NCI-H446 (cell line): Measurements from ENCODE around the gene PREX1.

ENCODE experiments used
- DNase-seq, 2 experiments: peaks; one replicate each; lab custom pipeline; 2025; lab: John Stamatoyannopoulos, UW

PREX1 gene

GRCh38 chr20:48632825-48633619 lies 194.8 kb downstream of the PREX1 start:
- DNase-seq: no peak

- no peak for DNase-seq
Observed at GRCh38 chr20:48632017-48632824, 195.6 kb downstream of the PREX1 start.

- peak; percentile 43 to 74 for DNase-seq
Observed at GRCh38 chr20:48631114-48632016, 196.4 kb downstream of the PREX1 start.

- DNase-seq: no peak
Observed at GRCh38 chr20:48630342-48631075, 197.3 kb downstream of the PREX1 start.

- DNase-seq: no peak
Observed at GRCh38 chr20:48629960-48630315, 197.9 kb downstream of the PREX1 start.

DNA sequence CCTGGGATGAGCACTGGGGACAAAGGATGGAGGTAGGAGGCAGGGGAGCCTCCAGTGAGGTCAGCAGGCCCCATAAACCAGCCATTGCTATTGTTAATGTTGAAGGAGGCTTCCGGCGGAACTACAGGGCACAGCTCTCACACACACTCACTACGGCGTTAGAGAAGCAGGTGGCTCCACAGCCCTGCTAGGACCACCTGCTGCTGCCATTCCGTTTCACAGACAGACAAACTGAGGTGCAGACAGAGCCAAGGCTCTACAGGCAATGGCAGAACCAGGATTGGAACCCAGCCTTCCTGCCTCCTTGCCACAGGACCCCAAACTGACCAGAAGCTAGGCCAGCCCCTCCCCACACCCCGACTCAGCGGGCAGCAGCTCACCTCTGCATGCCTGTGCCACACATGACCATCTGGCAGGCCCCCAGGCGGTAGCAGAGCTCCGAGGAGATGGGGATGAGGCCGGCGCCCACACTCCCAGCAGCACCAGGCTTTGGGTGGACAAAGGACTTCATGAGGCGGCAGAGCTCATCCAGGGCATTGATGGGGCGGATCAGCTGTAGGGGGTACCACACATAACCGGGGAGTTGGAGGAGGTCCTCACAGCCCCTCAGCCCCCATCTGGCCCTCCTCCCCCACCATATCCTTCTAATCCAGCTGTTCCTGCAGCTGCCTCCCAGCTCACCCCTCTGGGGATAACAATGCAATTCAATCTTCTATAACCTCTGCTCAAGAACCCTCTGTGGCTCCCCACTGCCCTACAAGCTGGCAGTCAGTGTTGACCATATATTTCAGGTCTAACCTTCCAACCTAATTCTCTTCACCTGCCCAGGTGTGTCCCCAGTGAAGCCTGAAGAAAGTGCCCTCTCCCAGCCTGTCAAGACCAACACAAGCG lies 198.5 kb downstream of the PREX1 start:
- DNase-seq: no peak

DNA sequence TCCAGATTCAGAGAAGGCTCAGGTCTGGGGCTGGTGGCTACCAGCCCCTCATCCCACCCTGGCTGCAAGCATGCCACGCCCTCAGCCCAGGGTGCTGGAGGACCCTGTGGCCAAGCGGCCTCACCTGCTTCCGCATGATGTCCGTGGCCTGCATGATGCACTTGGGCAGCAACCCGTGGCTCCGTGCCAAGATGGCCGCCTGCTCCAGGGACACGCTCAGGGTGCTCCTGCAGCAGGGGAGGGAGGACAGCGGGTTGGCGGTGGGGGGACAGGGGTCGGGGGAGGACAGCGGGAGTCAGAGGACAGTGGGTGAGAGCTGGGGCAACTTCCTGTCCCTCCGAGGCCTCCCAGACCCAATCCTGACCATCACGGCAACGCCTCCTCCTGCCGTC lies 200.1 kb downstream of the PREX1 start:
- no peak for DNase-seq

DNA sequence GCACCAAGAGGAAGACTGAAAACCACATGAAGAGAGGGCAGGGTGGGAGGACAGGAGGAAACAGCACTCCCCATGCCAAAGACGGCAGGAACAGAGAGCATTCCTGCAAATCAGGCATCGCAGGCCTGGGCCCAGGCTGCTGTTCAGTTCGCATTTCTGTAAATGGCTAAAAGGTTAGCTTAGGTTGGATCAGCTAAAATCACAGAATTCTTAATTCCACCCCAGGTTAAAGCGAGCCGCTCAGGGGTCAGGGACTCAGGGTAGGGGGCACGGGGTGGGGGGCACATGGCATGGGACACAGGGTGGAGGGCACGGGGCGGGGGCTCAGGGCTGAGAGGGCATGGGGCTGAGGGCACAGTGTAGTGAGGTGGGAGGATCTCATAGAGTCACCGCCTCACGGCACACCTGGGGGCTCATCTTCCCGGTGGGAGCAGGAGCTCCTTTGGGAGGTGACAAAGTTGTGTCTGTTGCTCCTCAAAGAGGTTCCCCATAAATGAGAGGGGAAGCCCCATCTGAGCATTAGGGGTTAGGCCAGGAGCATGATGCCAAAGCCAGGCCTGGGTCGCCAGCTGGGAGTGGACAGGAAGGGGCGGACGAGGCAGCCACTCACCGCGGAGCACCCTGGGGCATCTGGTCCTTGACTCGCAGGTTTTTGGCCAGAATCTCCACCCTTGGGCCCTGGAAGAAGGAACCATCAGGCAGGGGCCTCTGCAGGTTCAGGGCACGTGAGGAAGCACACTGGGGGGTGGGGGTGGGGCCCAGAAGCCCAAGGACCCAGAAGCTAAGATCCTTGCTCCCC lies 200.7 kb downstream of the PREX1 start:
- no peak for DNase-seq

DNA sequence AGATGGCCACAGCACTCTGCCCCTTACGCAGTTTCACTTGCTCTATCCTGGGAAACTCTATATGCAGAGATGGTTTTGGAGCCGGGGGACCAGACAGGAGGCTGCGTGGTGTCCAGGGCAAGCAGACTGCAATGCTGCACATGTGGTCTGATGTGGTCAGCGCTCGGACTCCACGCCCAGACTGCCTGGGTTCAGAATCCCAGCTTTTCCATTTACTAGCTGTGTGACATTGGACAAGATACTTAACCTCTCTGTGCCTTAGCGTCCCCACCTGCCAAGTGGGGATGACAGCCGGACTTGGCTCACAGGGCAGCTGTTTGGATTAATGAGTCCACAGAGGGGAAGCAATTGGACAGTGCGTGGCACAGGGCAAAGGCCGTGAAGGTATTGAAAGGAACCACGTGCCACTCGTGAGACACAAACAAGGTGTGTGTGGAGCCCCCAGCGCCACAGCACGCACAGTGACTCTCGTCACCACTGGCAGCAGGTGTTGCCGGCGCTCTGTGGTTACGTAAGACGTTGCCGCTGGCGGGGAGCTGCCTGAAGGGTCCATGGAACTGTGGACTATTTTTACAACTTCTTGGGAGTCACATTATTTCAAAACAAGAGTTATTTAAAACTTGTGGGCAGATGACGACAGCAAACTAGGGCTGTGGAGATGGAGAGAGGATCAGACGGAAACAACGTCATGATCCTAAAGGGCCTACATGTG lies 201.4 kb downstream of the PREX1 start:
- DNase-seq: no peak

- no peak for DNase-seq
Observed at GRCh38 chr20:48625136-48625900, 202.5 kb downstream of the PREX1 start.

- DNase-seq: no peak
Observed at GRCh38 chr20:48624315-48625020, 203.3 kb downstream of the PREX1 start.

GRCh38 chr20:48623906-48624265 lies 203.9 kb downstream of the PREX1 start:
- no peak for DNase-seq

DNA sequence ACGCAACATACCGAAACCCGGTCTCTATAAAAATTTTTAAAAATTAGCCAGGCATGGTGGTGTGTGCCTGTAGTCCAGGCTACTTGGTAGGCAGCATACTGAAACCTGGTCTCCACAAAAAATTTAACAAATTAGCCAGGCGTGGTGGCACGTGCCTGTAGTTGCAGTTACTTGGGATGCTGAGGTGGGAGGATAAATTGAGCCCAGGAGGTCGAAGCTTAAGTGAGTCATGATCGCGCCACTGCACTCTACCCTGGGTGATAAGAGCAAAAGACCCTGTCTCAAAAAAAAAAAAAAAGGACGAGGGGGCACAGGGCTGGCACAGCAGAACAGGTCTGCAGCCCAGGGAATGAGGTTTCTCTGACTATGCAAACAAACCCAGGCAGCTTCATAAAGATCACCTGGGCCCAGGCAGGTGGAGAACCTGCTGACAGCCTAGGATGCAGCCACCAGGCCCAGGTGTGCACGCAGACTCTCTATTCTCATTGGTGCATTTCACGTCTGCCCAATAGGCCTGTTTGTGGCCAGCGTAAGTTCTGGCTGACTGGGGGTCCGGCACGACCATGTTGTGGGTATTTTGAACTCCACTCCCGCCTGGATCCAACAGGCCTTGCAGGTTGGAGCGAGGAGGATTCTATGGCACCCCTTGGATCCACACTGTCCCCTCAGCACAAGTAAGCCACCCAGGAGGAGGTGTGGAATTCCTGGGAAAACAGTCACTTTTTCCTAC lies 204.5 kb downstream of the PREX1 start:
- DNase-seq: no peak

DNA sequence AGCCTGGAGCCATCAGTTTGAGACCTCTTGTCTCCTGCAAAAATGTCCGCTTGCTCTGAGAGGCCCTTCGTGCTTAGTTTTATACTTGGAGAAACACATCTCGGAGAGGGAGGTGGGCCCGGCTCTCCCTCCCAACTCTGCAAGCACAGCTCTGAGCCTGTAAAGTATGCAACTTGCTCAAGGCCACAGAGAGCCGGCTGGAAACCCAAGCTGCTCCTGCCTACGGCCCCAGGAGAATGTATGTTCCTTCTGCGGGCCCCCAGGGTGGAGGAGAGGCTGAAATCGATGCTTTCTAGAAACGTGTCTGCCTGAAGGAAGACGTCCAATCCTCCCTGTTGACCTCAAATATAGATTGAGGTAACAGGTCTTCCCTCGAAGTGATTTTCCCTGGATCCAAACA lies 205.4 kb downstream of the PREX1 start:
- DNase-seq: no peak

- no peak for DNase-seq
Observed at GRCh38 chr20:48621376-48622078, 206.3 kb downstream of the PREX1 start.
